DND-41 (cell line): Measurements from ENCODE around the gene UBAP2.

Source experiments
- ATAC-seq: fragments of 200-7000 bp; cut with Tn5 transposase; 3 replicates; pipeline ENCODE4 v1.9.1; 2021; ENCODE audit warnings: low read depth; ENCODE audit not compliant: insufficient read depth
- DNase-seq: peaks from one replicate; pipeline ENCODE4 v3.0.0-alpha.2; 2020
- H2AFZ ChIP-seq: 2 replicates; pipeline ENCODE4 v1.6.0; 2012; ENCODE audit warnings: low read depth, low read length
- H3K27ac ChIP-seq: 2 replicates; pipeline ENCODE4 v1.5.1; 2012; ENCODE audit warnings: low read length, inconsistent platforms
- H3K27me3 ChIP-seq: fragments of 200-600 bp; sonication (generic); 2 replicates; pipeline ENCODE4 v1.6.0; 2012; ENCODE audit warnings: low read length, mild to moderate bottlenecking, inconsistent platforms; ENCODE audit not compliant: insufficient read depth, poor library complexity
- H3K36me3 ChIP-seq: 2 replicates; pipeline ENCODE4 v1.5.1; 2012; ENCODE audit warnings: low read length, inconsistent platforms; ENCODE audit not compliant: insufficient read depth
- H3K4me1 ChIP-seq: 2 replicates; pipeline ENCODE4 v1.5.1; 2012; ENCODE audit warnings: mild to moderate bottlenecking, low read length; ENCODE audit not compliant: insufficient read depth
- H3K4me2 ChIP-seq: 2 replicates; pipeline ENCODE4 v1.6.0; 2012; ENCODE audit warnings: mild to moderate bottlenecking, moderate library complexity, low read length, inconsistent platforms; ENCODE audit not compliant: insufficient read depth
- H3K4me3 ChIP-seq, 2 experiments: fragments of 200-600 bp in 1 of 2; shearing (Covaris generic) in 1 of 2; 2 replicates each; pipeline ENCODE4 v1.5.1; 2012 to 2016; ENCODE audit warnings: inconsistent platforms in 2 of 2, low read length in 2 of 2, mild to moderate bottlenecking in 2 of 2, low read depth in 1 of 2, moderate library complexity in 1 of 2
- H3K79me2 ChIP-seq: 2 replicates; pipeline ENCODE4 v1.6.0; 2012; ENCODE audit warnings: low read length, inconsistent platforms; ENCODE audit not compliant: insufficient read depth
- H3K9ac ChIP-seq: 2 replicates; pipeline ENCODE4 v1.6.0; 2012; ENCODE audit warnings: low read depth, mild to moderate bottlenecking, inconsistent platforms, low read length, moderate library complexity
- H3K9me3 ChIP-seq: 2 replicates; pipeline ENCODE4 v1.5.1; 2012; ENCODE audit warnings: low read length, moderate library complexity, mild to moderate bottlenecking, inconsistent platforms; ENCODE audit not compliant: insufficient read depth, severe bottlenecking
- H4K20me1 ChIP-seq: 2 replicates; pipeline ENCODE4 v1.6.0; 2012; ENCODE audit warnings: low read length; ENCODE audit not compliant: insufficient read depth
- EZH2 ChIP-seq: IDR thresholded peaks from 3 replicates; pipeline ENCODE4 v1.6.1; 2012; ENCODE audit warnings: borderline replicate concordance, low read depth, mild to moderate bottlenecking, moderate library complexity, low read length, inconsistent platforms; ENCODE audit not compliant: severe bottlenecking
- TF ChIP-seq, protein P1 (sequence below): IDR thresholded peaks from 2 replicates; pipeline ENCODE4 v1.5.1; 2012; ENCODE audit warnings: borderline replicate concordance, low read length, moderate library complexity, mild to moderate bottlenecking; ENCODE audit not compliant: poor library complexity, severe bottlenecking; ENCODE audit errors: extremely low read depth

The UBAP2 gene

DNA sequence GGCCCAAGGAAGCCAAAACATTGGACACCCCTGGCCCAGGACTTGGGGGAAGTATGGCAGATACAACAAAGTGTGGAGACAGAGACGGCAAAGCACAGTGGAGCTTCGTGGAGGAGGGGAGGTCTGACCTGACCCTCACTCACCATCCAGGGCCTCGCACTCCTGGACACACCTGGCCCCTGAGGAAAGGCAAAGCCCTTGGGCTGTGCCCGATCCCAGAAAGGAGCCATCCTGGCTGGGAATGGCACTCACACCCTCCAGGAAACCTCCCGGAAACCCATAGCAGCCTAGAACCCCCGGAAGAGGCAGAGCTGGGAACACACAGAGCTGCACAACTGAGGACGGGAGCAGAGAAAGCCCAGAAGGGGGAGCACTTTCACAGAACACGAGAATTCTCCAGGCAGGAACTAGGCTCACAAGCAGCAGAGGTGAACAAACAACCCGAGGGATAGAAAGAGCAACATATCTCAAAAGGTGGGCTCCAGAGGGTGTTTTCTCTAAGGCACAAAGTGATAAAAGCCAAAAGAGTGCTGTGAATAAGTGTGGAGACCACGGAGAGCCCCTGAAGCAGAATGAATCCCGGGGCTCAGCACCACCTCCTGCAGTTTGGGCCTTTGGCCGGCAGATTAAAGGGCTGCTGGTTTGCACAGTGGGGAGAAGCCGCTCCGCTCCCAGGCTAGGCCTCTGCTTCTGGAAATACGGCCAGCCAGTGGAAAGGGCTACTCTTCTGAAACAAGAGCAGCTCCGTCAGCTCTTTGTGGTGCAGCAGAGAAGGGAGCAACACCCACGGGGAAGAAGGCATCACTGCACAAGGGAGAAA is 123.5 kb downstream of the UBAP2 start:
- DNase-seq (peak; percentile 49), ATAC-seq (peak; percentile 63)
- H3K4me2 ChIP-seq, result no peak overlapping the region
- H4K20me1 ChIP-seq, result peaks cover 15% of the 10 kb centered on the region
- H3K79me2 ChIP-seq, result no peaks in the 10 kb centered on the region
- no peaks in the 10 kb centered on the region for H3K9me3 ChIP-seq
- no peak overlapping the region for H3K9ac ChIP-seq
- no peak for TF ChIP-seq EZH2
- TF ChIP-seq, protein P1, sequence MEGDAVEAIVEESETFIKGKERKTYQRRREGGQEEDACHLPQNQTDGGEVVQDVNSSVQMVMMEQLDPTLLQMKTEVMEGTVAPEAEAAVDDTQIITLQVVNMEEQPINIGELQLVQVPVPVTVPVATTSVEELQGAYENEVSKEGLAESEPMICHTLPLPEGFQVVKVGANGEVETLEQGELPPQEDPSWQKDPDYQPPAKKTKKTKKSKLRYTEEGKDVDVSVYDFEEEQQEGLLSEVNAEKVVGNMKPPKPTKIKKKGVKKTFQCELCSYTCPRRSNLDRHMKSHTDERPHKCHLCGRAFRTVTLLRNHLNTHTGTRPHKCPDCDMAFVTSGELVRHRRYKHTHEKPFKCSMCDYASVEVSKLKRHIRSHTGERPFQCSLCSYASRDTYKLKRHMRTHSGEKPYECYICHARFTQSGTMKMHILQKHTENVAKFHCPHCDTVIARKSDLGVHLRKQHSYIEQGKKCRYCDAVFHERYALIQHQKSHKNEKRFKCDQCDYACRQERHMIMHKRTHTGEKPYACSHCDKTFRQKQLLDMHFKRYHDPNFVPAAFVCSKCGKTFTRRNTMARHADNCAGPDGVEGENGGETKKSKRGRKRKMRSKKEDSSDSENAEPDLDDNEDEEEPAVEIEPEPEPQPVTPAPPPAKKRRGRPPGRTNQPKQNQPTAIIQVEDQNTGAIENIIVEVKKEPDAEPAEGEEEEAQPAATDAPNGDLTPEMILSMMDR, result peak; percentile 74
- no peak overlapping the region for H3K27ac ChIP-seq
- H2AFZ ChIP-seq, result no peak overlapping the region
- H3K4me1 ChIP-seq, result no peaks in the 10 kb centered on the region
- no peak overlapping the region for H3K4me3 ChIP-seq
- no peaks in the 10 kb centered on the region for H3K27me3 ChIP-seq
- H3K36me3 ChIP-seq, result peaks cover 96% of the 10 kb centered on the region

DNA sequence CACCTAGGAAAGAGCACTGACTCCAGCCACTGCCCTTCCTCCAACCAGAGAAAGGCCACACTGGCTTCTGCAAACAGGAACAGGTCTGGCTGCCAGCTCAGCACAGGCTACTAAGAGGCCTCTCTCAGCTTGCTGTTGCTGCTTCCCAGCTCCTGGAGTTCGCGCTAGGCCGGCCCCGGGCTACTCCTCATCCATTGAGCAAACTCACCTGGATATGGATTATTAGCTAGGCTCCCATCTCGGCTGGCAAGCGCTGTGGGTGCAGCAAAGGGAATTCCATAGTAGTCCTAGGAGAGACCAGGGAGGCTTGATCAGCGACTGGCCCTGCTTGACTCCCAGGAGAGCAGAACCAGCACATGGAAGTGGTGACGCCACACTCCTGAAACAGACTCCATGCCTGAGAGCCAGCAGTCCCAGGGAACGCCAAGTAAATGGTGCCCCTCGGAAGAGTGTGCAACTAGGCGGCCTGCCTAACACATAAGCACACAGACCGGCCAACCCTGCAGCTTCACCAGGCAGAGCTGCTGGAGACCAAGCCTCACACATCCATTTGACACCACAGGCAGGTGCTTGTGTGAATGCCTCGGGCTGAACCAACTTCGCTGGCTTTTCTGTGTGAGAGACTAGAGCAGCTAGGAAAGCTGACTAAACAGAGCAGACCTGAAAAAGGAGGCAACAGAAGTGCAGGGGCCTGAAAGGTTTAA is 124.5 kb downstream of the UBAP2 start:
- no peak for ATAC-seq
- Histone ChIP-seq H4K20me1 (peaks cover 15% of the 10 kb centered on the region), H3K9me3 (no peaks in the 10 kb centered on the region), H3K36me3 (peaks cover 100% of the 10 kb centered on the region), H3K27me3 (no peaks in the 10 kb centered on the region), H3K4me1 (no peaks in the 10 kb centered on the region), H3K9ac (no peak overlapping the region), H3K27ac (no peak overlapping the region), H3K4me3 (no peak overlapping the region), H2AFZ (no peak overlapping the region), H3K79me2 (no peaks in the 10 kb centered on the region), H3K4me2 (no peak overlapping the region)
- TF ChIP-seq EZH2, result no peak
- TF ChIP-seq, protein P1, result no peak
- DNase-seq, result no peak

DNA sequence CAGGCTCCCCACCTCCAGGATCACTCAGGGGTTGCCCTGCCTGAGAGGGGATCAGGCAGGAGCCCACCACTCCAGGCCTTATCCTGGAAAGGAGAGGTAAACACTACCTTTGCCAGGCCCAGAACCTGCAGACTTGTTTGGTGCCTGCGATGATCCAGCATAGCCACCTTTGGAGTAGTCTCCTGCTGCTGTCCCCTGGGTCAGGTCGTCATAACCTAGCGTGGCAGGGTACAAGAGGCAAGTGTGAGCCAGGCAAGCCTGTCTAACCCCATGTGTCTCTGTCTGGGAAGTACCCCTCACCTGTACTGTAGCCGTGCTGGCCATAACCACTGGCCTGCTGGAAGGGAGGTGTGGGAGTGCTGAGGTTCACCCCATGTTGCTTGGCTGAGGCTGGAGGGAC is 125.6 kb downstream of the UBAP2 start:
- no peaks in the 10 kb centered on the region for H3K79me2 ChIP-seq
- DNase-seq (no peak), ATAC-seq (no peak)
- peaks cover 14% of the 10 kb centered on the region for H4K20me1 ChIP-seq
- no peaks in the 10 kb centered on the region for H3K4me1 ChIP-seq
- H3K36me3 ChIP-seq, result peaks cover 100% of the 10 kb centered on the region
- no peaks in the 10 kb centered on the region for H3K9me3 ChIP-seq
- no peak overlapping the region for H3K4me3 ChIP-seq
- H3K4me2 ChIP-seq, result no peak overlapping the region
- no peak overlapping the region for H2AFZ ChIP-seq
- no peak overlapping the region for H3K9ac ChIP-seq
- no peak overlapping the region for H3K27ac ChIP-seq
- TF ChIP-seq, protein P1, result no peak
- no peak for TF ChIP-seq EZH2
- no peaks in the 10 kb centered on the region for H3K27me3 ChIP-seq
